ENCODE measurements around the gene ADAMTS20.
"Not testable (repeated sequence)": the region's sequence is repeated elsewhere in the genome, so short reads cannot be mapped to it uniquely, and the experiment has no call there.

ADAMTS20 gene

DNA sequence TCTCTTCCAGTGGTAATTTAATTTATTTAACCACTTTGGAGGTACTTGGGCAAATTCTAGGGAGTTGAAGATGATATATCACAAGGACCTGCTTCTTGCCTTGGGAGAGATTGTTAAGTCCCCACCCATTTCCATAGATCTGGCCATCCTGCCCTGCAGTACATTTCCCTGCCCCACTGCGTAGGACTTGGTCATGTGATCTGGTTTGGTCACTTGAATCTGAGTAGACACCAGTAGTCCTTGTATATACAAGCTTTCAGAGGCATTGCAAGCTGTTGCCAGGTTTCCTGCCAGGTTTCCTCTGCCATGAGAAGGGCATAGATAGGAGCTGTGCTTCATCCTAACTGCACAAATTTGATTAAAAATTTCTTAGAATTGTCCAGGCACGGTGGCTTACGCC is 200.0 kb downstream of the ADAMTS20 start:
- no peak for DNase-seq

DNA sequence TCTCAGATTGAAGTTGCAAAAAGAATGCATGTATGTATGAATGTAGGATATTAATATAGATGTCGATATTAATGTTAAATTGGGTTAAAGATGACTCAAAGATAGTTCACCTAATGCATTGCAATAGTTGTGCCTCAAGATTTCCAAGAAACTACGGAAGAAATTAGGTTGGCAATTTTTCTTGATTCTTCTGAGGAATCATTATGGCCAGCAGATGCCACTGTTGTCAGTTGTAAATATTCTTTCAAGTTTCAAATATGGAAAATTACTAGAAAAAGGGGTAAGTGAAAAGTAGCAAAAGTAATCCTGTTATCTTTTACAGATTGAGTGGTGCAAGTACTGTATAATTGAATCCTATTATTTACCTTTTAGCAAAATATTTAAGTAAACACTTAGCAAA is 202.1 kb downstream of the ADAMTS20 start:
- DNase-seq: peak; percentile 3

DNA sequence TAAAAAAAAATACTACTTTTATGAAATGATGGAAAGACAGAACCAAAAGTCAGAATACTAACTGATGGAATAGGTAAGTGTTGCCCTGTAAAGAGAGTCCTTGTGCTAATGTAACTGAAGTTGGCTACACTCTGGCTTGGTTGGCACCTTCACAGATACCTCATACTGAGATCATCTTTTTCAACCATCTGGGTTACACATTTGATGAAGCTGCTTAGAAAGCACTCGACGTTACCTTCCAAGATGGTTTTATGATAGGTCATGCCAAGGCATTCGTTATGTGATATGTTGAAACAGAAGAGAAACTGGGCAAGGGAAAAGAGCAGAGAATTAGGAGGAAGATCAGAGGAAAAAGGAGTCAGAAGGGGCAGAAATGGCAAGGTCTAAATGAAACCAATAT is 203.8 kb downstream of the ADAMTS20 start:
- DNase-seq: no peak

DNA sequence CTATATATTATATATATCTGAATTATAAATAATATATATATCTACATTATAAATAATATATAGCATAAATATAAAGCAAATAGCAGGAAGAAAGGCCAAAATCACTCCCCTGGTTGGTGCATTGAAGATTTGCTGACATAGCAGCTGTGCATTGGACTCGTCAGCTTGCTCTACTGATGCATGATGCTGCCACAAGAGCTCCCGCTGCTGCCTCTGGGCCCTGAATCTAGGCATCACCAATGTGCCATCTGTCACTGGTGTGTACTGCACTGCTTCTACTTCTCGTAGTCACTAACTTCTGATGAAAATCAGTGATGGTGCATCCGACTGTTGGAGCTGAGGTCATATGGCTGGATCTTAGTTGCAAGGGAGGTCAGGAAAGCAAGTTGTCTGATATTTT is 205.0 kb downstream of the ADAMTS20 start:
- no peak for DNase-seq

DNA sequence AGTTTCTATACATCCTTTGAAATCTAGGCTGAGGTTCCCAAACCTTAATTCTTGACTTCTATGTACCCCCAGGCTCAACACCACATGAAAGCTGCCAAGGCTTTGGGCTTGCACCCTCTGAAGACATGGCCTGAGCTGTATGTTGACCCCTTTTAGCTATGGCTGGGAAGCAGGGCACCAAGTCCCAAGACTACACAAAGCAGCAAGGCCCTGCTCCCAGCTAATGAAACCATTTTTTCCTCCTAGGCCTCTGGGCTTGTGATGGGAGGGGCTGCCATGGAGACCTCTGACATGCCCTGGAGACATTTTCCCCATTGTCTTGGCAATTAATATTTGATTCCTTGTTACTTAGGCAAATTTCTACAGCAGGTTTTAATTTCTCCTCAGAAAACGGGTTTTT is 207.0 kb downstream of the ADAMTS20 start:
- DNase-seq: no peak

DNA sequence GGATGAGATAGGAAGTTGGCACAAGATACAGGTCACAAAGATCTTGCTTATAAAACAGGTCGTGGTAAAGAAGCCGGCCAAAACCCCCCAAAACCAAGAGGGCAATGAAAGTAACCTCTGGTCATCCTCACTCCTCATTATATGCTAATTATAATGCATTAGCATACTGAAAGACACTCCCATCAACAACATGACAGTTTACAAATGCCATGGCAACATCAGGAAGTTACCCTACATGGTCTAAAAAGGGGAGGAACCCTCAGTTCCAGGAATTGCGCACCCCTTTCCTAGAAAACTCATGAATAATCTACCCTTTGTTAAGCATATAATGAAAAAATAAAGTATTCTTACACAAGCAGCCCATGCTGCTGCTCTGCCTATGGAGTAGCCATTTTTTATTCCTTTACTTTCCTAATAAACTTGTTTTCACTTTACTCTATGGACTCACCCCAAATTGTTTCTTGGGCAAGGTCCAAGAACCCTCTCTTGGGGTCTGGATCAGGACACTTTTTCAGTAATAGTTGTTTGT is 210.2 kb downstream of the ADAMTS20 start:
- not testable (repeated sequence) for DNase-seq

DNA sequence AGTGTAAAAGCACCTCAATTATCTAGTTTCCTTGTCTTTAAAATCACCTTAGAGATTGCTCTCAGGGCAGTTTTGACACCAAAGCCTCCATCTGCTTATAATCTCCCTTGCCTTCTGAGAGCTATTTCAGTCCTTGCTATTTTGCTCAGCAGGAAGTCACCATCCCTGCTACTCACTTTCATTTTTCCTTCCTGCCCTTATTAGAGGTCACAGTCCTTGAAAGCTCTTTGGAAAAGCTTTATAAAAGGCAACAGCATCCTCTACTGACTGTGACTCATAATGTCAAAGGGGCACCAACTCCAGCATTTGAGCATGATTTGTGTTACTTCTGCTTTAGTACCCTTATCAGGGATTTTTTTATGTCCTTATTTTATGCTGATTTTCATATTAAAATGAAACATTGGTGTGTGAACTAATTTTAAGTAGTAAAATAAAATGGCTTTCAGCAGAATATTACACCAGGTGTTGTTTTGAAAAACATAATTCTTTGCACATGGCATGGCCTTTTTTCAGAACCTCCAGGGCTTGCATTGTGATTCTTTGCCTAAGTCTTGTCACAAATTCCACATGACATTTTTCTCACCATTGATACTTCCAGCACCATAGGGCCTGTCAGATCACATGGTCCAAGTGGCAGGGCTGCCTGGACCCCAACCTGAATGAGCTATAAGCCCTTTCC is 213.0 kb downstream of the ADAMTS20 start:
- DNase-seq: peak; percentile 49

DNA sequence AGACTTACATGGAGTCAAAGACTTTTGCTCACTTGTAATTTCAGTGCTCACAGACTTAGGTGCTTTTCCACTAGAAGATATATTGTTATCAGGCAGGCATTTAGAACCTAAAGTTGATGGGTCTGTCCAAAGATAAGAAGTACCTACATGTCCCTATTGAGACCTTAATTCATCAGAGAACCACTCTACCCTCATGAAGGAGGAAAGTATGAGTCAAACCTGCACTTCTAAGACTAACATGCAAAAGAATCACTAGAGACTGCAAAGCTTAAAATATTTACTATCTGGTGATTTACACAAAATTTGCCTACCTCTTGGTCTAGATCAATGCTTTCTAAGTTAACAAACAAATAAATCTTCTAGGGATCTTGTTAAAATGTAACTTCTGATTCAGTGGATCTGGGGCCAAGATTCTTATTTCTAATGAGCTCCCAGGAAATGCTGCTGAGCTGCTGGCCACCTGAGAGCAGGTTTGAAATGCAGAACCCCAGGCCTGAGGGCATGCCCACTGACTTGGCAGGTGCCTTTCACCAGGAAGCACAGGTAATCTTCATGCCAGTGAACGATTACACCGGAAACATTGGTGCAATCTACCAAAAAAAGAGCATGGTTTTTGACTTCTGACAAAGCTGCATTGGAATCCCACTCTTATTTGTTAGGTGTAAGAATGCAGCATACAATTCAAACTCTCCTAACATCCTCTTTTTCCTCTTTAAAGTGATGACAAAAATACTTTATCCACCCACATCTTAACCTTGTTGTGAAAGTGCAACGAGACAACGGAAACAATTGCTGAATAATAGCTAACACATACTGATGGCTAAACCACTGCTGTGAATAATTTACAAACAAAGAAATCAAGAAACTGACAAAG is 214.2 kb downstream of the ADAMTS20 start:
- no peak for DNase-seq

DNA sequence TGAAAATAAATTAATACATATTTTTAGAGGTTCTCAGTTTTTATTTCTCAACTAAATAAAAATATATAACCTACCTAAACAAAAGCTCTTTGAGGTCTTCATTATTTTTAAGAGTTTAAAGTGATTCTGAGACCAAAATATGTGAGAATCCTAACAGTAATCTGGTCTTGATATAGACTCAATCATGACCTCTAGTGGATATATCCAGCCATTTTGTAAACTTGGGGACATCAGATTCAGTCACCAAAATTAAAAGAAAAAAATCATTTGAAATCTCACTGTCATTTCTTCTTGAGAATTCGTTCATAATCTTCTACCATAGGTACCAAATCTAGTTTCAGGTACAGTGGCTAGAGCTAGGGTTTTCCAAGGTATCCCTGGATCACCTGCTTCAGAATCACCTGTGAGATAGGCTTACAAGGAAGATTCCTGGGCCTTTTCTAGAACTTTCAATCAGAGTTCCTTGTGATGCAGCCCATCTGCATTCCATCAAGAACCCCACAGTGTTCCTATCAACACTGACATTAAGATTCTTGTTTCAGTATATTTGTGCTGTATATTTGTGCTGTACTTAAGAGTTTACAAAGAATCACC is 214.9 kb downstream of the ADAMTS20 start:
- DNase-seq: peak; percentile 29

DNA sequence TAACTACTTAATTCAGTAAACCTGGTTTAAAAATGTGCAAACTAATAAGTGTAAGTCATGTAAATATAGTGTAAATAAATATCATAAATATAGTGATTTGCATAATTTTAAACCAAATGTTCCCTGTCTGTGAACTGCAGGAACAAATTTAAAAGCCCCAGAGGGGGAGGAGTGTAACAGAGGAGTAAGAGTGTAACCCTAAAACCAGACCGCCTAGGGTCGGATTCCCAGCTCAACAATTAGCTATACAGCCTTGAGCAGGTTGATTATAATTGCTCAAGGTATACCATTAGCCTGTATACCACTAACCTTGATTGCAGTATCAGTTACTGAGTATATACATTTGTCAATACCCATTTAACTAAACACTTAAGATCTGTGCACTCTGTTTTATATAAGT is 218.4 kb downstream of the ADAMTS20 start:
- no peak for DNase-seq

DNA sequence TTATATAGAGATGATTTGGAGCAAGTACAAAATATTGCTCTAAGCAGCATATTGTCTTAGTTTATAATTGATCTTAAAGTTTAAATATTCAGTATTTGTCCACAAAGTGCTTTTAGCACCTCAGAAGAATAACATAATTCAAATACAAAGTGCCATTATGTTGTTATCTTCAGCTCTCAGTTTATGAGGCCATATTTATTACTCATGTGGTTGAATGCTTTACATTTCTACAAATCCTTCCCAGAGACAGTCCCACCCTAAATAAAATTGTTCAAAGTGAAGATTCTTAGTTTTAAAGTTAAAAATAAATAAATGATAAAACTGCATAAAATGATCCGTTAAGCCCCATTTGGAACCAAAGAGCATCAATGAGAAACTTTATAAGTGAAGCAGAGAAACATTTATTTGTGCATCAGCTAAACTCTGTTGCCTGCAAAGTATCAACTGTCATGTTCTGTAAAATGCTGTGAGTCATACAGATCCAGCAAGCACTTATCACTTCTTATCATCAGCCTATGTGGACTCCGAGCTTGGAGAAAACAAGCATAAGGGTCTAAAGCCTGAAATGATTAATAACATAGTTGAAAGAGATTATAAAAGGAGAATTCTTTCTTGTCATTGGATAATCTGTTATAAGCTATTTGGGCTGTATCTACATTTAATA is 218.9 kb downstream of the ADAMTS20 start:
- no peak for DNase-seq

DNA sequence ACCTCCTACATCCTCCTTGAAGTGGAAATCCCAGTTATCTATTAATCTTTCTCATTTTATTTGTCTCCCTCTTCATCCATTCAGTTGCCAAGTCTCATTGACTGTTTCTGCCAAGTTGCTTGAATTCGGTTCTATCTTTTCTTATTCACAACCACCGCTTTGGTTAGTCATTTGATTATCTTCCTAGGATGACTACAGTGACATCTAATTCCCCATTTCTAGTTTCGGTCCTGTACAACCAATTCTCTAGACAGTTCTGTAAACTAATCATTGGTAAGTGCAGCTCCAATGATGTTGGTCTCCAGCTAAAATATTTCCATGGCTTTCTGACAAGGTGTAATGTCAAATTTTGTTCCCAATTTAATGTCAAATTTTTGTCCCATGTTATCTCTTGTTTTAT is 220.1 kb downstream of the ADAMTS20 start:
- DNase-seq: no peak

DNA sequence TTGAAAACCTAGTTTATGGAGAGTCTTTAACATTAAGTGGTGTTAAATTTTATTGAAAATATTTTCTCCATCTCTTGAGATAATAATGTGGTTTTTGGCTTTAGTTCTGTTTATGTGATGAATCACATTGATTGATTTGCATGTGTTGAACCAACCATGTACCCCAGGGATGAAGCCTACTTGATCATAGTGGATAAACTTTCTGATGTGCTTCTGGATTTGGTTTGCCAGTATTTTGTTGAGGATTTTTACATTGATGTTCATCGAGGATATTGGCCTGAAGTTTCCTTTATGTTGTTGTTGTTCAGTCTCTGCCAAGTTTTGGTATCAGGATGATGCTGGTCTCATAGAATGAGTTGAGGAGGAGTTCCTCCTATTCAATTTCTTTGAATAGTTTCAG is 222.6 kb downstream of the ADAMTS20 start:
- no peak for DNase-seq

DNA sequence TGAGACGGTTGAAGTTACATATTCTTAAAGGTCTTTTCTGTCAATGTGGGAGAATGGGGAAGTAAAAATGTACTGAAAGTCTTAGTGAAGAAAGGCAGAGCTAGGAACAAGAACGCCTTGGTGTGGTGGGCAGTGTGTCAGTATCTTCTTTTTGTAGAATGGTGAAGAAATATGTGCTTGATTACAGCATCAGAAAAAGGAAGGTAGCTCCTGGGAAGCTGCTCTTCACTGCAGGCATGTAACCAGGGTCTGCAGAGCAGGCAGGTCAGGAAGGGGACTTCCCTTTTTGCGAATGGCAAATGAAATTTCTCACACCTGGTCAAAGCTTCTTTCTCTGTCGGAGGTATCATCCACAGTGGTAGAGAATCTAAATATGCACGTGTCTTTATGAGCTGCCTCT is 226.2 kb downstream of the ADAMTS20 start:
- no peak for DNase-seq

DNA sequence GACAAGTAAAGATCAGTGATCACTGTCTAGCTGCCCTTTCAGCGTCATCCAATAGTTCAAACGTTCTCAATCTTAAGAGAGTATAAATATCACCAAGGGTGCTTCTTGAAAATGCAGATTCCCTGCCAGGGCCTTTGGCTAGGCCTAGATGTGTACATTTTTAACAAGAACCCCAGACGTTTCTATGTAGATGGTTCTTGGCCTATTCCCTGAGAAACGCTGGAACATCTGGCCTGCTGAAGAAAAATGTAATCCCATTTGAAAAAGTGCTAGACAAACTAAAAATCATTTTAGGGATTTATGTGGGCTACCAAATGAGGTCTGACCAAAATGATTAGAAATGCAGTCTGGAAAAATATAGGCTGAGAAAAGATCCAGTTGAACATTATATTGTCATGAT is 231.7 kb downstream of the ADAMTS20 start:
- DNase-seq: no peak

DNA sequence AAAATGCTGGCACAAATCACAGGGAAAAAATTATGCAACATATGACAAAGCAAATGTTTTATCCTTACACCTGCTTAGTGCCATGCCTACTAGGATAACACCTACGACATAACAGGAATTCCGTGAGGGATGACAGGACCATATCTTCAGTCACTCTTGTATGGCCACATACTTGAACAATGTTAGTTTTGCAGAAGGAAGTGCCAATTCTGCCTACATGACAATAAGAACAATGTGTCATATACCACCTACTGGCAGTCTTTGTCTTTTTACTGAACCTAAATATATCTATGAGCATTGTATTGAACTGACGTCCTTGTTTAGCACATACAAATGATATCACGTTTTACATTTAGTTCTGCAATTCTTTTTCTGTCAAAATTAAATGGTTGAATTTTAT is 234.0 kb downstream of the ADAMTS20 start:
- no peak for DNase-seq

DNA sequence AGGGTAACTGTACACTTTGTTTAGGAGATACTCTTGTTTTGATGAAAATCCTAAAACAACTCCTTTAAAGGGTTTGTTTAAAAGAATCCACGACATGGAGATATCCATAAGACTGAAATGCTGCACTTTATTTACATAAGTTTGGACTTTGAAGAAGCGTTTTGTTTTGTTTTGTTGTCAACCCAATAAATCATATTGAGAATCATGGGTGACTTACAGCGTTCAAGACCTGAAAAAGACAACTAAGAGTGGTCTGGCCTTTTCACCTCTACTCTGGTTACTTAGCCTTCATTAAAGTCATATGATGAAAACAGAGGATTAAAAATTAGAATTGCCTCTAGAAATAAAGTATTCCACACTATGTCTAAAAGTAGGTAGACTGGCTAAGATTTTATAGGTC is 234.8 kb downstream of the ADAMTS20 start:
- no peak for DNase-seq

DNA sequence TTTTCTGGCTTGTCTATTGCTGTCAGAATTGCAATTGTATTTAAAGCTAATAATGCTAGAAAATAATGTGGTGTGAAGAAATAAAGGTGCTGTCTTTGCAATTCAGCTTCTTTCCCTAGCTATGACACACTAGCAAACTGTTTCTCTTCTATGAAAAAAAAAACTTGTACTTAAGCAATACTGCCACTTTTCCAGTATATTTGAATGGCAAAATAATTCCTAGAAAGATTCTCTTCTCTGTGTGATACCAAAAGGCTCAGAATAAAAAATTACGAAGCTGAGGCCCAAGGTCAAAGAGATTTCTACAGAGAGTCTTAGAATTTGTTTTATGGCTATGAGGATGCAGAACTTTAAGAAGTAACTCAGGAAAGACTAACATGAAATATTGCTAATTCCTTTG is 235.5 kb downstream of the ADAMTS20 start:
- DNase-seq: no peak

DNA sequence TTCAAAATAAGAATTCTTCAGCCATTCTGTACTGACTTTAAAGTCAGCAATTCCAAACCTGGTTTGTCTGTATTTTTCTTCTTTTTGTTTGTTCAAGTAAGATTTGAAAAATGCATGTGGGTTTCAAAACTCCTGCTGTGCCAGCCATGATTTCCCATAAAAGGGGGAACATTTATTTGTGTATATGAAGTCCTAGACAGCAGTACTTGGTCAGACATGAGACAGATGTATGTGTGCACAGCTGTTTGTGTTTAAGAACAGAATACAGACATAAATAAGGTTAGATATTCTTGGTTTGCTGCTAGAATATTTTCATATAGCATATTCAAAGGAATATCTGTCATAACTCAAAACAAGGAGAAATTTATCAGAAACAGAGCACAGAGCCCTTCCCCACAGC is 236.0 kb downstream of the ADAMTS20 start:
- no peak for DNase-seq

DNA sequence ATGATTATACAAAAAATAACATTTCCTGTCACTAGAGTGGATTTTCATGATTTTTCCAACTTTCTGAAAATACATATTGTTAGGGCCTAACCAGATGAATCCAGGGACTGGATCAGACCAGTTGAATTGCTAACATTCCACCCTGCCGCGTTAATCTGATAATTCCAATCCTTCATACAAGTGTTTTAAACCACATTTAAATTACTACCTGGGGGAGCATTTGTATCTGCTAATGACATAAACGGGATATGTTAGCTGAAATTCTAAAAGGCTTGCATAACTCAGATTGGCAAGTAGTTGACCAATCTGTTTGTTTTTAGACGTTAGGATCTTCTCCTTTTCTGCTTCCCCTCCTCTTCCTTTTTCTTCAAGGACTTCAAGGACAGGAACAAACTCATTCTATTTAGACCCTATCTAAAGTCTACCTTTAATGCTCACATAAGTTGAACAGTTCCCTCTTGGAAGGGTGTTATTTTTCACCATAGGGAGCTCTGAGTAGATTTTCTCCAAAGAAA is 239.0 kb downstream of the ADAMTS20 start:
- no peak for DNase-seq

DNA sequence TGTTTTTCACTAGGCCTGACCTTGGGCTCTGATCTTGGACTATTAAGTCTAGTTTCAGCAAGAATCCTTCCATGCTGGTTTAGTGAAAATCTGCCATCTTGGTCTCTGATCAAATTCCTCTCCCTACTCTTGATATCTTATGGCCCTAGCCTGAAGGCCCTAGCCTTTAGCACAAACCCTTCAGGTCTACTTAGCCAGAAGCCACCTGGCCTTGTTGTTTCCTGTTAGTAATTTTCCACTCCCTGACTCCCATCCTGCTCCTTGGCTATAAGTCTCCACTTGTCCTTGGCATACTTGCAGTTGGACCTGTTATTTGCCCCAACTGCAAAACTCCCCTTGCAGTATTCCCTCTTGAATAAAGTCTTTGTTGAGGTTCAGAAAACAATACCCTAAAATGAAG is 241.4 kb downstream of the ADAMTS20 start:
- no peak for DNase-seq

DNA sequence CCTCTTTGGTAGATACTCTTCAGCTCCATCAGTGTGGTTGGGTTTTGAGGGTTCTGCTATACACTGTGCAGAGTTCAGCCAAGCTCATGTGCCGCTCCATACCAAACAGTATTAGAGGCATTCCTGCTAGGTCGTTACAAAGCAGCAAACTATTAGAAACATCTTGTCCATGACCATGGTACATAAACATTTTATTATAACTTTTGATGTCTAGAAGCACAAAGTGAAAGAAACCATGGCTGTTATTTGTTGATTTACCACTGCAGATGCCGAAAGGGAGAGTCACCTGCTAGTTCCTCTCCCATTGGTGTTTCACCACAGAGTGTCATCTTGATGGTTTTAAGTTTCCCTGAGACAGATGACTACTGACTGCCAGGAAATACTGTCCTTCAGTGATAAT is 242.0 kb downstream of the ADAMTS20 start:
- DNase-seq: no peak

DNA sequence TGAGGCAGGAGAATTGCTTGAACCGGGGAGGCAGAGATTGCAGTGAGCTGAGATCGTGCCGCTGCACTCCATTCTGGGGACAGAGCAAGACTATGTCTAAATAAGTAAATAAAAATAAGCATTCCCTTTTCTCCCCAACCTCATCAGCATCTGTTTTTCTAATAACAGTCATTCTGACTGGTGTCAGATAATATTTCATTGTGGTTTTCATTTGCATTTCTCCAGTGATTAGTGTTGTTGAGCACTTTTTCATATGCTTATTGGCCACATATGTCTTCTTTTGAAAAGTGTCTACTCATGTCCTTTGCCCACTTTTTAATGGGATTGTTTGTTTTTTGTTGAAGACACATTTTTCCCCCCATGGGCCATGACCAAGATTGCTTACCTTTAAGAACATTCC is 243.2 kb downstream of the ADAMTS20 start:
- DNase-seq: no peak

Measured in NCI-H1105 treated with DMSO at 0.1 percent for 48 hours (cell line).